HL-60 (cell line): ENCODE results near the gene MPP2.

ENCODE experiments used
- DNase-seq, 2 experiments: peaks; one replicate each; pipeline ENCODE4 v3.0.0-alpha.2; 2010 to 2020; ENCODE audit warnings: low read depth in 1 of 2, low spot score in 1 of 2
- H3K27ac ChIP-seq: fragments of 250-450 bp; sonication (Bioruptor Pico); replicated peaks from 2 replicates; pipeline ENCODE4 v1.5.1; 2020; ENCODE audit warnings: mild to moderate bottlenecking, moderate library complexity
- H3K27me3 ChIP-seq: fragments of 250-450 bp; sonication (Bioruptor Pico); 2 replicates; pipeline ENCODE4 v1.5.1; 2021; ENCODE audit warnings: mild to moderate bottlenecking, moderate library complexity; ENCODE audit not compliant: insufficient read depth, poor library complexity, severe bottlenecking
- H3K4me3 ChIP-seq: replicated peaks from 2 replicates; pipeline ENCODE4 v1.5.1; 2011; ENCODE audit warnings: mild to moderate bottlenecking, control low read depth, low read length; ENCODE audit not compliant: insufficient read depth
- CTCF ChIP-seq: IDR thresholded peaks from one replicate; pipeline ENCODE4 v1.5.1; 2011; ENCODE audit warnings: low read length, control low read depth, inconsistent platforms; ENCODE audit not compliant: insufficient read depth
- GABPA ChIP-seq: IDR thresholded peaks from 2 replicates; pipeline ENCODE4 v1.6.1; 2012; ENCODE audit warnings: low read depth
- POLR2AphosphoS5 ChIP-seq: IDR thresholded peaks from 2 replicates; pipeline ENCODE4 v1.6.1; 2012; ENCODE audit warnings: low read depth
- REST ChIP-seq: IDR thresholded peaks from 2 replicates; pipeline ENCODE4 v1.6.1; 2012; ENCODE audit warnings: low read depth; ENCODE audit not compliant: insufficient replicate concordance
- SPI1 ChIP-seq: IDR thresholded peaks from 2 replicates; pipeline ENCODE4 v1.6.1; 2012; ENCODE audit warnings: low read depth, mild to moderate bottlenecking, borderline replicate concordance

The MPP2 gene

GRCh38 chr17:43846221-43846712 is 61.1 kb downstream of the MPP2 start:
- TF ChIP-seq CTCF (peak; percentile 92), POLR2AphosphoS5 (no peak), GABPA (no peak), REST (no peak), SPI1 (no peak)
- H3K27me3 ChIP-seq, result no peaks in the 10 kb centered on the region
- peak; percentile 47 to 67 for DNase-seq
- no peak overlapping the region for H3K4me3 ChIP-seq
- H3K27ac ChIP-seq, result no peak overlapping the region

GRCh38 chr17:43845766-43846165 is 61.6 kb downstream of the MPP2 start:
- no peak for DNase-seq
- TF ChIP-seq POLR2AphosphoS5, result no peak
- TF ChIP-seq GABPA, result no peak
- TF ChIP-seq REST, result no peak
- no peak overlapping the region for H3K27ac ChIP-seq
- no peaks in the 10 kb centered on the region for H3K27me3 ChIP-seq
- H3K4me3 ChIP-seq, result no peak overlapping the region

- H3K27ac ChIP-seq, result no peak overlapping the region
- H3K27me3 ChIP-seq, result no peaks in the 10 kb centered on the region
- no peak for DNase-seq
- TF ChIP-seq REST (no peak), POLR2AphosphoS5 (no peak), GABPA (no peak), SPI1 (no peak), CTCF (no peak)
- H3K4me3 ChIP-seq, result no peak overlapping the region
These were observed 63.1 kb downstream of the MPP2 start for GRCh38 chr17:43844241-43844640.

- no peaks in the 10 kb centered on the region for H3K27me3 ChIP-seq
- no peak overlapping the region for H3K27ac ChIP-seq
- DNase-seq, result no peak
- no peak overlapping the region for H3K4me3 ChIP-seq
- TF ChIP-seq REST (no peak), GABPA (no peak), SPI1 (no peak), CTCF (no peak), POLR2AphosphoS5 (no peak)
These were observed 64.4 kb downstream of the MPP2 start for GRCh38 chr17:43842975-43843325.
